IMR-90 (cell line): ENCODE data around the gene ACKR2. TPM values are rescaled to one million over a fixed set of nuclear protein-coding genes. Genes with fewer than 3 reads are reported as not detected.

Source experiments
- ATAC-seq: fragments of 200-7000 bp; cut with Tn5 transposase; 2 replicates; pipeline ENCODE4 v1.9.1; 2020; ENCODE audit warnings: low read depth, mild to moderate bottlenecking, moderate library complexity
- BruUV-seq: library from RNA; stranded (reverse); fragments of 400-500 nt; replicated peaks from 2 replicates; lab custom pipeline; 2021; lab: Mats Ljungman, UMichigan
- CTCF ChIA-PET: fragments of 300-600 bp; formaldehyde crosslinking; extraction: SDS; loops from one replicate; lab custom pipeline; 2021; ENCODE audit warnings: antibody characterized with exemption; lab: Yijun Ruan, JAX
- POLR2A ChIA-PET: fragments of 300-600 bp; sonication (Branson Sonifier 250); formaldehyde crosslinking; loops from one replicate; lab custom pipeline; 2022; ENCODE audit warnings: antibody characterized with exemption; ENCODE audit not compliant: unreplicated experiment; lab: Charles Lee
- DNase-seq: peaks from one replicate; pipeline ENCODE4 v3.0.0; 2013
- H2AFZ ChIP-seq: replicated peaks from 2 replicates; pipeline ENCODE3; 2013; ENCODE audit warnings: low read length, mild to moderate bottlenecking; ENCODE audit not compliant: poor library complexity
- H2AK5ac ChIP-seq: 2 replicates; pipeline ENCODE4 v1.6.1; 2013; ENCODE audit warnings: low read depth, low read length, inconsistent platforms
- H2AK9ac ChIP-seq: replicated peaks from 2 replicates; pipeline ENCODE3; 2013; ENCODE audit warnings: mild to moderate bottlenecking, low read depth, low read length, moderate library complexity; ENCODE audit not compliant: poor library complexity
- H2BK120ac ChIP-seq: 2 replicates; pipeline ENCODE4 v1.6.1; 2013; ENCODE audit warnings: low read depth, low read length, inconsistent platforms
- H2BK15ac ChIP-seq: 3 replicates; pipeline ENCODE4 v1.6.1; 2013; ENCODE audit warnings: low read depth, low read length, inconsistent platforms
- H2BK20ac ChIP-seq: 2 replicates; pipeline ENCODE4 v1.6.1; 2013; ENCODE audit warnings: low read depth, mild to moderate bottlenecking, inconsistent platforms, low read length, moderate library complexity
- H2BK5ac ChIP-seq: 2 replicates; pipeline ENCODE4 v1.6.1; 2013; ENCODE audit warnings: mild to moderate bottlenecking, low read depth, low read length, inconsistent platforms; ENCODE audit not compliant: poor library complexity, severe bottlenecking
- H3K14ac ChIP-seq: replicated peaks from 2 replicates; pipeline ENCODE4 v1.6.1; 2013; ENCODE audit warnings: low read depth, low read length, inconsistent platforms
- H3K18ac ChIP-seq: 2 replicates; pipeline ENCODE4 v1.6.1; 2013; ENCODE audit warnings: low read depth, low read length, control low read depth
- H3K23ac ChIP-seq: 2 replicates; pipeline ENCODE4 v1.6.1; 2013; ENCODE audit warnings: low read depth, low read length, inconsistent platforms
- H3K27ac ChIP-seq: 2 replicates; pipeline ENCODE4 v1.5.1; 2013; ENCODE audit warnings: mild to moderate bottlenecking, control low read depth, low read length; ENCODE audit not compliant: insufficient read depth
- H3K27me3 ChIP-seq: 2 replicates; pipeline ENCODE4 v1.6.1; 2013; ENCODE audit warnings: low read length; ENCODE audit not compliant: control insufficient read depth, insufficient read depth
- H3K36me3 ChIP-seq: 2 replicates; pipeline ENCODE4 v1.6.1; 2013; ENCODE audit warnings: low read length, mixed read lengths; ENCODE audit not compliant: control insufficient read depth, insufficient read depth
- H3K4ac ChIP-seq: 2 replicates; pipeline ENCODE4 v1.6.1; 2013; ENCODE audit warnings: low read depth, low read length, inconsistent platforms
- H3K4me1 ChIP-seq: 2 replicates; pipeline ENCODE4 v1.6.1; 2013; ENCODE audit warnings: low read length, mixed read lengths; ENCODE audit not compliant: control insufficient read depth, insufficient read depth
- H3K4me2 ChIP-seq: 2 replicates; pipeline ENCODE4 v1.6.1; 2013; ENCODE audit warnings: low read depth, mild to moderate bottlenecking, control low read depth, low read length, moderate library complexity
- H3K4me3 ChIP-seq: 2 replicates; pipeline ENCODE4 v1.5.1; 2013; ENCODE audit warnings: low read depth, mild to moderate bottlenecking, control low read depth, low read length, moderate library complexity; ENCODE audit not compliant: insufficient read depth
- H3K56ac ChIP-seq: 2 replicates; pipeline ENCODE4 v1.6.1; 2013; ENCODE audit warnings: low read length, inconsistent platforms; ENCODE audit not compliant: insufficient read depth; ENCODE audit errors: extremely low read depth
- H3K79me1 ChIP-seq, 2 experiments: 2 replicates each; pipeline ENCODE4 v1.6.1; 2013; ENCODE audit warnings: low read length in 2 of 2, inconsistent platforms in 1 of 2, low read depth in 1 of 2
- H3K9ac ChIP-seq: 2 replicates; pipeline ENCODE4 v1.6.1; 2013; ENCODE audit warnings: low read depth, low read length, control low read depth
- H3K9me1 ChIP-seq: 2 replicates; pipeline ENCODE4 v1.6.1; 2013; ENCODE audit warnings: low read length, inconsistent platforms; ENCODE audit not compliant: insufficient read depth
- H3K9me3 ChIP-seq: 2 replicates; pipeline ENCODE4 v1.6.1; 2013; ENCODE audit warnings: low read length; ENCODE audit not compliant: control insufficient read depth, insufficient read depth
- H4K20me1 ChIP-seq: 2 replicates; pipeline ENCODE4 v1.6.1; 2013; ENCODE audit warnings: low read length, inconsistent platforms; ENCODE audit not compliant: insufficient read depth
- H4K5ac ChIP-seq: 2 replicates; pipeline ENCODE4 v1.6.1; 2013; ENCODE audit warnings: mild to moderate bottlenecking, low read depth, low read length, control low read depth
- H4K8ac ChIP-seq, 2 experiments: 2 replicates each; pipeline ENCODE4 v1.6.1; 2013; ENCODE audit warnings: low read depth in 2 of 2, low read length in 2 of 2, control low read depth in 1 of 2, inconsistent platforms in 1 of 2
- H4K91ac ChIP-seq: 2 replicates; pipeline ENCODE4 v1.6.1; 2013; ENCODE audit warnings: low read depth, low read length, inconsistent platforms; ENCODE audit not compliant: insufficient read depth
- BHLHE40 ChIP-seq: fragments of 150-350 bp; IDR thresholded peaks from 2 replicates; pipeline ENCODE4 v1.6.1; 2016; ENCODE audit warnings: mild to moderate bottlenecking, low read depth, low read length
- CEBPB ChIP-seq: IDR thresholded peaks from 2 replicates; pipeline ENCODE4 v1.6.1; 2012; ENCODE audit warnings: low read depth, low read length, improper control_type of control experiment
- CHD1 ChIP-seq: IDR thresholded peaks from 2 replicates; pipeline ENCODE4 v1.6.1; 2012; ENCODE audit warnings: low read depth, low read length, improper control_type of control experiment
- FOS ChIP-seq: fragments of 150-350 bp; IDR thresholded peaks from 2 replicates; pipeline ENCODE4 v1.6.1; 2016; ENCODE audit warnings: low read depth, low read length
- MAFK ChIP-seq: IDR thresholded peaks from 2 replicates; pipeline ENCODE4 v1.6.1; 2012; ENCODE audit warnings: low read depth, low read length, improper control_type of control experiment
- MAZ ChIP-seq: IDR thresholded peaks from 2 replicates; pipeline ENCODE4 v1.6.1; 2012; ENCODE audit warnings: low read depth, mild to moderate bottlenecking, low read length, improper control_type of control experiment, moderate library complexity, borderline replicate concordance
- MXI1 ChIP-seq: IDR thresholded peaks from 2 replicates; pipeline ENCODE4 v1.6.1; 2012; ENCODE audit warnings: low read depth, mild to moderate bottlenecking, low read length, moderate library complexity, borderline replicate concordance
- NFE2L2 ChIP-seq: fragments of 150-350 bp; IDR thresholded peaks from 2 replicates; pipeline ENCODE4 v1.6.1; 2016; ENCODE audit warnings: low read depth, mild to moderate bottlenecking, low read length
- POLR2A ChIP-seq: IDR thresholded peaks from 2 replicates; pipeline ENCODE4 v1.6.1; 2012; ENCODE audit warnings: mild to moderate bottlenecking, low read depth, low read length
- RAD21 ChIP-seq: IDR thresholded peaks from 2 replicates; pipeline ENCODE4 v1.6.1; 2012; ENCODE audit warnings: low read length, improper control_type of control experiment
- RCOR1 ChIP-seq: IDR thresholded peaks from 2 replicates; pipeline ENCODE4 v1.6.1; 2012; ENCODE audit warnings: mild to moderate bottlenecking, low read length, improper control_type of control experiment; ENCODE audit not compliant: insufficient replicate concordance
- RFX5 ChIP-seq: IDR thresholded peaks from 2 replicates; pipeline ENCODE4 v1.8.0; 2012; ENCODE audit warnings: low read depth, mild to moderate bottlenecking, low read length, moderate library complexity
- SMC3 ChIP-seq: fragments of 150-350 bp; IDR thresholded peaks from 2 replicates; pipeline ENCODE4 v1.6.1; 2016; ENCODE audit warnings: low read depth, mild to moderate bottlenecking, antibody characterized with exemption, low read length, moderate library complexity
- WGBS, 2 experiments: methylation state at CpG; one replicate each; pipeline versions ENCODE4 v1.1.5 to v1.1.7; 2013; ENCODE audit warnings: missing lambda C conversion rate in 2 of 2; ENCODE audit not compliant: insufficient read length in 1 of 2; ENCODE audit errors: extremely low coverage in 2 of 2; 5-methylcytosine and 5-hydroxymethylcytosine counted together
- dilution Hi-C: fragments of 300-500 bp; cut with HindIII; formaldehyde crosslinking; loops from one replicate; pipeline ENCODE4 v1.14.3; 2018; ENCODE audit warnings: low sequenced_read_pairs; ENCODE audit not compliant: unreplicated experiment
- in situ Hi-C: fragments of 300-500 bp; cut with MboI; formaldehyde crosslinking; loops from 3 replicates; pipeline ENCODE4 v1.14.3; 2019; ENCODE audit warnings: low sequenced_read_pairs, inconsistent platforms, mixed read lengths
- intact Hi-C: fragments of 100-400 bp; cut with micrococcal nuclease; formaldehyde crosslinking; loops from 2 replicates; pipeline ENCODE4 v1.10.0; 2022
- polyA plus RNA-seq, 3 experiments: library from polyadenylated mRNA; depleted of rRNA; stranded (reverse); fragments of >200 nt; gene quantifications; 2 replicates each; pipeline ENCODE4 v1.2.3, GENCODE V29; 2012; ENCODE audit warnings: low replicate concordance in 1 of 3
- total RNA-seq: library from RNA; depleted of rRNA; stranded (reverse); fragments of >200 nt; gene quantifications from 2 replicates; pipeline ENCODE4 v1.2.3, GENCODE V29; 2012
- TF ChIP-seq, protein P1 (sequence below): conservative IDR thresholded peaks from 2 replicates; pipeline ENCODE4 v1.5.1; 2012; ENCODE audit warnings: mild to moderate bottlenecking, low read depth, low read length, improper control_type of control experiment
- TF ChIP-seq, protein P2 (sequence below): fragments of 150-350 bp; IDR thresholded peaks from 2 replicates; pipeline ENCODE4 v1.6.1; 2016; ENCODE audit warnings: low read depth, mild to moderate bottlenecking, low read length, moderate library complexity, borderline replicate concordance
- TF ChIP-seq, protein P3 (sequence below): fragments of 150-350 bp; IDR thresholded peaks from 2 replicates; pipeline ENCODE4 v1.6.1; 2017; ENCODE audit warnings: mild to moderate bottlenecking, antibody characterized with exemption, low read length, low read depth

ACKR2 gene
- total and polyA plus RNA-seq, 2 of the 4 experiments (the other 2 are of a cell fraction), result 0.10 TPM; not detected in 1

DNA sequence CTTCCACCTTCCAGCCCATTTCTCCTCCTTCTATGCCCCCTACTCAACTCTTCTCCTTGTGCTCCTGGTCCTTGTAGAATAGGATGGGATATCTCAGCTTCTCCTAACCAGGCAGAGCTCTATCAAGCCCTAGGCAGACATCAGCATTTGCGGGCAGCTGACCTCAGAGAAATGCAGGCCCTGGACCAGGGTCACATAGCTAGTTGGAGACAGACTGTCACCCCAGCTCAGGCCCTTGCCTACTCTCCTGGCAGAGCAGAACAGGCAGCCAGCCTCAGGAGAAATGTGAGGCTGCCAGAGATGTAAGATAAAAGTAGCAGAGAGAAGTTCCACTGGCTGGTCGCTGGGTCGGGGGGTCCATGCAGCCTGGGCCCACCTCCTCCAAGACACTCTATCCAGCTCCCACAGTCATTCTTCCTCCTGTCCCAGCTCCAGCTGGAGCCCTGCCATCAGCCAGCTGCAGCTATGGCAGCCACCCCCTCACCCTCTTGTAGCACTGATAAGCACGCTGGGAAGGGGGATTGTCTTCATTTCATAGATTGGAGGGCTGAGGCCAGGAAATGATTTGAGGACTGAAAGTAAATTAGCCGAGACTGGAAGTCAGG is 62.4 kb downstream of the ACKR2 start:
- Histone ChIP-seq H3K9me3 (no peaks in the 10 kb centered on the region), H2BK120ac (no peak overlapping the region), H3K27me3 (peaks cover 31% of the 10 kb centered on the region), H4K8ac (no peak overlapping the region), H3K4me3 (no peak overlapping the region), H3K18ac (no peak overlapping the region), H4K91ac (no peak overlapping the region), H3K14ac (no peak overlapping the region), H3K56ac (no peak overlapping the region), H3K4me1 (no peaks in the 10 kb centered on the region), H3K27ac (no peak overlapping the region), H2BK5ac (no peak overlapping the region), H4K5ac (no peak overlapping the region), H3K9me1 (no peaks in the 10 kb centered on the region), H3K4ac (no peak overlapping the region), H3K23ac (no peak overlapping the region), H2BK20ac (no peak overlapping the region), H3K9ac (no peak overlapping the region), H4K20me1 (no peaks in the 10 kb centered on the region), H3K4me2 (no peak overlapping the region), H2BK15ac (no peak overlapping the region), H3K36me3 (no peaks in the 10 kb centered on the region), H2AK5ac (no peak overlapping the region), H3K79me1 (no peaks in the 10 kb centered on the region), H2AK9ac (no peak overlapping the region), H2AFZ (no peak overlapping the region)
- WGBS, 2 experiments, result no CpG with 5 or more reads among the region's 5 CpGs
- ATAC-seq (no peak), DNase-seq (no peak)
- in situ Hi-C loops (loop anchor here (10.0 kb wide), 1 partner anchor 87 kb away; no protein-coding TSS in a partner anchor), intact Hi-C loops (no loop called here), dilution Hi-C loops (no loop called here)
- TF ChIP-seq RFX5, result no peak
- no peak for TF ChIP-seq SMC3
- no peak for TF ChIP-seq CEBPB
- TF ChIP-seq, protein P1, sequence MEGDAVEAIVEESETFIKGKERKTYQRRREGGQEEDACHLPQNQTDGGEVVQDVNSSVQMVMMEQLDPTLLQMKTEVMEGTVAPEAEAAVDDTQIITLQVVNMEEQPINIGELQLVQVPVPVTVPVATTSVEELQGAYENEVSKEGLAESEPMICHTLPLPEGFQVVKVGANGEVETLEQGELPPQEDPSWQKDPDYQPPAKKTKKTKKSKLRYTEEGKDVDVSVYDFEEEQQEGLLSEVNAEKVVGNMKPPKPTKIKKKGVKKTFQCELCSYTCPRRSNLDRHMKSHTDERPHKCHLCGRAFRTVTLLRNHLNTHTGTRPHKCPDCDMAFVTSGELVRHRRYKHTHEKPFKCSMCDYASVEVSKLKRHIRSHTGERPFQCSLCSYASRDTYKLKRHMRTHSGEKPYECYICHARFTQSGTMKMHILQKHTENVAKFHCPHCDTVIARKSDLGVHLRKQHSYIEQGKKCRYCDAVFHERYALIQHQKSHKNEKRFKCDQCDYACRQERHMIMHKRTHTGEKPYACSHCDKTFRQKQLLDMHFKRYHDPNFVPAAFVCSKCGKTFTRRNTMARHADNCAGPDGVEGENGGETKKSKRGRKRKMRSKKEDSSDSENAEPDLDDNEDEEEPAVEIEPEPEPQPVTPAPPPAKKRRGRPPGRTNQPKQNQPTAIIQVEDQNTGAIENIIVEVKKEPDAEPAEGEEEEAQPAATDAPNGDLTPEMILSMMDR, result no peak
- TF ChIP-seq RAD21, result no peak
- TF ChIP-seq MXI1, result no peak
- TF ChIP-seq, protein P2, sequence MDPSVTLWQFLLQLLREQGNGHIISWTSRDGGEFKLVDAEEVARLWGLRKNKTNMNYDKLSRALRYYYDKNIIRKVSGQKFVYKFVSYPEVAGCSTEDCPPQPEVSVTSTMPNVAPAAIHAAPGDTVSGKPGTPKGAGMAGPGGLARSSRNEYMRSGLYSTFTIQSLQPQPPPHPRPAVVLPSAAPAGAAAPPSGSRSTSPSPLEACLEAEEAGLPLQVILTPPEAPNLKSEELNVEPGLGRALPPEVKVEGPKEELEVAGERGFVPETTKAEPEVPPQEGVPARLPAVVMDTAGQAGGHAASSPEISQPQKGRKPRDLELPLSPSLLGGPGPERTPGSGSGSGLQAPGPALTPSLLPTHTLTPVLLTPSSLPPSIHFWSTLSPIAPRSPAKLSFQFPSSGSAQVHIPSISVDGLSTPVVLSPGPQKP, result no peak
- no peak for TF ChIP-seq CHD1
- TF ChIP-seq MAFK, result no peak
- TF ChIP-seq MAZ, result no peak
- TF ChIP-seq FOS, result no peak
- no peak for TF ChIP-seq RCOR1
- TF ChIP-seq POLR2A, result no peak
- no peak for TF ChIP-seq BHLHE40
- TF ChIP-seq, protein P3, sequence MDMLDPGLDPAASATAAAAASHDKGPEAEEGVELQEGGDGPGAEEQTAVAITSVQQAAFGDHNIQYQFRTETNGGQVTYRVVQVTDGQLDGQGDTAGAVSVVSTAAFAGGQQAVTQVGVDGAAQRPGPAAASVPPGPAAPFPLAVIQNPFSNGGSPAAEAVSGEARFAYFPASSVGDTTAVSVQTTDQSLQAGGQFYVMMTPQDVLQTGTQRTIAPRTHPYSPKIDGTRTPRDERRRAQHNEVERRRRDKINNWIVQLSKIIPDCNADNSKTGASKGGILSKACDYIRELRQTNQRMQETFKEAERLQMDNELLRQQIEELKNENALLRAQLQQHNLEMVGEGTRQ, result no peak
- TF ChIP-seq NFE2L2, result no peak
- POLR2A ChIA-PET, result no interaction called here
- BruUV-seq, result no TSS peak
- CTCF ChIA-PET, result no interaction called here
